ENCODE measurements around the gene DGCR6L.
"Not testable (repeated sequence)": the region's sequence is repeated elsewhere in the genome, so short reads cannot be mapped to it uniquely, and the experiment has no call there.

DGCR6L gene

GRCh38 chr22:20276468-20276867 lies 43.4 kb downstream of the DGCR6L start:
- no peak for DNase-seq (ENCODE audit: low read depth in 4 of 4, low spot score in 1 of 4)

- DNase-seq (ENCODE audit: low read depth in 4 of 4, low spot score in 1 of 4): no peak
Observed at GRCh38 chr22:20275836-20276235, 44.0 kb downstream of the DGCR6L start.

GRCh38 chr22:20275325-20275724 lies 44.5 kb downstream of the DGCR6L start:
- DNase-seq (ENCODE audit: low read depth in 4 of 4, low spot score in 1 of 4): not testable (repeated sequence)

- DNase-seq (ENCODE audit: low read depth in 4 of 4, low spot score in 1 of 4): not testable (repeated sequence)
Observed at GRCh38 chr22:20274374-20274773, 45.5 kb downstream of the DGCR6L start.

- no peak for DNase-seq (ENCODE audit: low read depth in 4 of 4, low spot score in 1 of 4)
Observed at GRCh38 chr22:20273758-20274181, 46.1 kb downstream of the DGCR6L start.

- no peak for DNase-seq (ENCODE audit: low read depth in 4 of 4, low spot score in 1 of 4)
Observed at GRCh38 chr22:20272700-20273099, 47.2 kb downstream of the DGCR6L start.

- no peak for DNase-seq (ENCODE audit: low read depth in 4 of 4, low spot score in 1 of 4)
Observed at GRCh38 chr22:20272174-20272573, 47.7 kb downstream of the DGCR6L start.

- no peak for DNase-seq (ENCODE audit: low read depth in 4 of 4, low spot score in 1 of 4)
Observed at GRCh38 chr22:20271114-20271994, 48.5 kb downstream of the DGCR6L start.

GRCh38 chr22:20270190-20271113 lies 49.4 kb downstream of the DGCR6L start:
- DNase-seq (ENCODE audit: low read depth in 4 of 4, low spot score in 1 of 4): not testable (repeated sequence)

GRCh38 chr22:20269673-20270072 lies 50.2 kb downstream of the DGCR6L start:
- DNase-seq (ENCODE audit: low read depth in 4 of 4, low spot score in 1 of 4): not testable (repeated sequence)

- DNase-seq (ENCODE audit: low read depth in 4 of 4, low spot score in 1 of 4): not testable (repeated sequence)
Observed at GRCh38 chr22:20269201-20269600, 50.7 kb downstream of the DGCR6L start.

GRCh38 chr22:20268279-20269012 lies 51.4 kb downstream of the DGCR6L start, which contains the start of gene RTN4R:
TSS of gene RTN4R (minus strand) at chr22:20268318. CDS start at chr22:20268092, 226 bp downstream.
- peak; percentile 25 to 43 (median 38) for DNase-seq (ENCODE audit: low read depth in 4 of 4, low spot score in 1 of 4)

- DNase-seq (ENCODE audit: low read depth in 4 of 4, low spot score in 1 of 4): no peak
Observed at GRCh38 chr22:20267441-20268278, 52.2 kb downstream of the DGCR6L start.

GRCh38 chr22:20266667-20267440 lies 53.0 kb downstream of the DGCR6L start:
- not testable (repeated sequence) for DNase-seq (ENCODE audit: low read depth in 4 of 4, low spot score in 1 of 4)

- DNase-seq (ENCODE audit: low read depth in 4 of 4, low spot score in 1 of 4): not testable (repeated sequence)
Observed at GRCh38 chr22:20265772-20266666, 53.8 kb downstream of the DGCR6L start.

- no peak for DNase-seq (ENCODE audit: low read depth in 4 of 4, low spot score in 1 of 4)
Observed at GRCh38 chr22:20264614-20265452, 55.0 kb downstream of the DGCR6L start.

All from stimulated activated CD4-positive, alpha-beta T cell treated with anti-CD3 and anti-CD28 coated beads, Interleukin-1b, Interleukin-23, amount 100 ng/mL, for 24 hours (primary cell).